ENCODE results near the gene ZNF174.
A peak's percentile ranks its signal among the peaks of the same experiment; 100 is the strongest.

Gene ZNF174

GRCh38 chr16:3400779-3401688, at the start of gene ZNF174, which contains the start of gene ZSCAN32:
Gene ZNF174 (plus strand): TSS chr16:3401215. CDS start chr16:3402005, 790 bp downstream.
Gene ZSCAN32 (minus strand): TSS chr16:3401004. CDS start chr16:3397557, 3,447 bp downstream.
- peak; percentile 86 for DNase-seq

- no peak for DNase-seq
Measured at GRCh38 chr16:3355589-3355988, 45.4 kb upstream of the ZNF174 start, which contains the start of gene OR2C1. Gene OR2C1 (plus strand): TSS chr16:3355889. CDS start chr16:3355941, 52 bp downstream.

- DNase-seq: no peak
Measured at GRCh38 chr16:3356118-3356517, 44.9 kb upstream of the ZNF174 start.

GRCh38 chr16:3358871-3359270, 42.1 kb upstream of the ZNF174 start:
- DNase-seq: no peak

- DNase-seq: no peak
Measured at GRCh38 chr16:3362931-3363330, 38.1 kb upstream of the ZNF174 start.

GRCh38 chr16:3363793-3364192, 37.2 kb upstream of the ZNF174 start:
- DNase-seq: no peak

GRCh38 chr16:3364774-3365427, 36.1 kb upstream of the ZNF174 start:
- DNase-seq: peak; percentile 89

- no peak for DNase-seq
Measured at GRCh38 chr16:3369073-3369472, 31.9 kb upstream of the ZNF174 start.

- DNase-seq: no peak
Measured at GRCh38 chr16:3375680-3376079, 25.3 kb upstream of the ZNF174 start.

GRCh38 chr16:3377917-3378316, 23.1 kb upstream of the ZNF174 start:
- DNase-seq: no peak

- no peak for DNase-seq
Measured at GRCh38 chr16:3383045-3383448, 18.0 kb upstream of the ZNF174 start.

GRCh38 chr16:3388325-3388724, 12.7 kb upstream of the ZNF174 start:
- DNase-seq: no peak

GRCh38 chr16:3389663-3390338, 11.2 kb upstream of the ZNF174 start:
- DNase-seq: no peak

GRCh38 chr16:3400446-3400778, 603 bp upstream of the ZNF174 start:
- no peak for DNase-seq

- no peak for DNase-seq
Measured at GRCh38 chr16:3401719-3402397, 843 bp downstream of the ZNF174 start.

- no peak for DNase-seq
Measured at GRCh38 chr16:3408561-3409197, 7.7 kb downstream of the ZNF174 start.

GRCh38 chr16:3413730-3414379, 12.8 kb downstream of the ZNF174 start:
- DNase-seq: no peak

- no peak for DNase-seq
Measured at GRCh38 chr16:3431779-3432219, 30.8 kb downstream of the ZNF174 start.

GRCh38 chr16:3434373-3434772, 33.4 kb downstream of the ZNF174 start:
- no peak for DNase-seq

GRCh38 chr16:3439637-3440036, 38.6 kb downstream of the ZNF174 start:
- DNase-seq: no peak

- peak; percentile 27 for DNase-seq
Measured at GRCh38 chr16:3443108-3444031, 42.4 kb downstream of the ZNF174 start, which contains the start of the genes NAA60 and ZNF597. Gene NAA60 (plus strand): TSS chr16:3443680. CDS start chr16:3476228, 32,548 bp downstream. Gene ZNF597 (minus strand): TSS chr16:3443504. CDS start chr16:3443153, 351 bp downstream.

Data from NCI-H2029 treated with DMSO at 0.1 percent for 48 hours (cell line).